A549 (cell line): Measurements from ENCODE around the gene KLHL6. TPM values are rescaled to one million over a fixed set of nuclear protein-coding genes. Genes with fewer than 3 reads are reported as not detected.

ENCODE experiments used
- ATAC-seq, 2 experiments: fragments of 200-7000 bp in 1 of 2; fragments of >200 bp in 1 of 2; cut with Nextera tagmentation in 1 of 2; cut with Tn5 transposase in 1 of 2; 3 replicates each; pipeline versions ENCODE4 v1.8.0 to v1.9.1; 2018 to 2020; ENCODE audit warnings: mild to moderate bottlenecking in 1 of 2, moderate library complexity in 1 of 2
- CTCF ChIA-PET: fragments of 300-600 bp; sonication (Branson Sonifier 250); formaldehyde crosslinking; extraction: SDS; loops from one replicate; lab custom pipeline; 2021; ENCODE audit warnings: antibody characterized with exemption, inconsistent platforms; lab: Yijun Ruan, JAX
- POLR2A ChIA-PET: fragments of 350-600 bp; formaldehyde crosslinking; extraction: SDS; loops from one replicate; lab custom pipeline; 2021; ENCODE audit warnings: antibody characterized with exemption, inconsistent platforms; lab: Yijun Ruan, JAX
- DNase-seq, 2 experiments: peaks; one replicate each; pipeline versions ENCODE4 v3.0.0 to v3.0.0-alpha.2; 2011 to 2016; ENCODE audit warnings: low read depth in 1 of 2, low spot score in 1 of 2
- FAIRE-seq: peaks from 2 replicates; lab custom pipeline; 2011; peaks lifted over from hg19 to GRCh38; lab: Jason Lieb, UNC
- H3K27ac ChIP-seq, 2 experiments: fragments of >200 bp; sonication (Bioruptor Twin); formaldehyde crosslinking; 3 replicates each; pipeline ENCODE4 v1.5.1; 2016 to 2017
- H3K4me1 ChIP-seq: fragments of >200 bp; sonication (Bioruptor Twin); formaldehyde crosslinking; 3 replicates; pipeline ENCODE4 v1.6.1; 2016
- H3K4me2 ChIP-seq: fragments of >200 bp; sonication (Bioruptor Twin); formaldehyde crosslinking; 3 replicates; pipeline ENCODE4 v1.6.1; 2016
- H3K4me3 ChIP-seq: fragments of >200 bp; sonication (Bioruptor Twin); formaldehyde crosslinking; 3 replicates; pipeline ENCODE4 v1.5.1; 2016
- H3K9me3 ChIP-seq: fragments of >200 bp; sonication (Bioruptor Twin); formaldehyde crosslinking; 3 replicates; pipeline ENCODE4 v1.6.1; 2016
- ATOH8 ChIP-seq: fragments of 250-450 bp; sonication (Bioruptor Pico); IDR thresholded peaks from 2 replicates; pipeline ENCODE4 v1.5.0; 2020; ENCODE audit warnings: low read depth, mild to moderate bottlenecking, moderate library complexity
- BCL3 ChIP-seq: fragments of >200 bp; sonication (Bioruptor Twin); formaldehyde crosslinking; IDR thresholded peaks from 3 replicates; pipeline ENCODE4 v1.6.1; 2016
- CEBPB ChIP-seq, 2 experiments: fragments of >200 bp in 1 of 2; sonication (Bioruptor Twin) in 1 of 2; formaldehyde crosslinking in 1 of 2; IDR thresholded peaks; 2 replicates each; pipeline ENCODE4 v1.6.1; 2012 to 2016
- CTCF ChIP-seq: fragments of >200 bp; sonication (Bioruptor Twin); formaldehyde crosslinking; IDR thresholded peaks from 3 replicates; pipeline ENCODE4 v1.5.1; 2016
- EHF ChIP-seq: fragments of 250-450 bp; sonication (Bioruptor Pico); IDR thresholded peaks from 2 replicates; pipeline ENCODE4 v1.5.0; 2020; ENCODE audit warnings: mild to moderate bottlenecking
- ELK1 ChIP-seq: fragments of 150-350 bp; IDR thresholded peaks from 2 replicates; pipeline ENCODE4 v1.6.1; 2014; ENCODE audit warnings: low read depth, mild to moderate bottlenecking, low read length
- EP300 ChIP-seq, 2 experiments: fragments of >200 bp; sonication (Bioruptor Twin); formaldehyde crosslinking; IDR thresholded peaks; 2 replicates in 1 of 2; 3 replicates in 1 of 2; pipeline ENCODE4 v1.6.1; 2016 to 2017
- ESRRA ChIP-seq: fragments of 150-350 bp; IDR thresholded peaks from 2 replicates; pipeline ENCODE4 v1.6.1; 2014; ENCODE audit warnings: mild to moderate bottlenecking, low read length, borderline replicate concordance
- HES2 ChIP-seq: fragments of >200 bp; sonication (Bioruptor Twin); formaldehyde crosslinking; IDR thresholded peaks from 2 replicates; pipeline ENCODE4 v1.6.1; 2016
- HEYL ChIP-seq: fragments of 250-450 bp; sonication (Bioruptor Pico); IDR thresholded peaks from 2 replicates; pipeline ENCODE4 v1.8.0; 2021; ENCODE audit warnings: mild to moderate bottlenecking, moderate library complexity
- KDM1A ChIP-seq: fragments of 200-600 bp; sonication (generic); IDR thresholded peaks from 2 replicates; pipeline ENCODE4 v1.6.1; 2016; ENCODE audit warnings: low read depth, mild to moderate bottlenecking
- MAX ChIP-seq: IDR thresholded peaks from 2 replicates; pipeline ENCODE4 v1.6.1; 2012
- MYC ChIP-seq: IDR thresholded peaks from 2 replicates; pipeline ENCODE4 v1.6.1; 2012; ENCODE audit warnings: mild to moderate bottlenecking, inconsistent platforms, low read length, improper control_type of control experiment, borderline replicate concordance
- POLR2A ChIP-seq: IDR thresholded peaks from 2 replicates; pipeline ENCODE4 v1.6.1; 2012; ENCODE audit warnings: mild to moderate bottlenecking, low read length
- POLR2AphosphoS2 ChIP-seq: conservative IDR thresholded peaks from 2 replicates; pipeline ENCODE4 v1.6.1; 2012; ENCODE audit warnings: low read length, improper control_type of control experiment, inconsistent platforms
- RAD21 ChIP-seq, 2 experiments: fragments of >200 bp in 1 of 2; sonication (Bioruptor Twin) in 1 of 2; formaldehyde crosslinking in 1 of 2; IDR thresholded peaks in 1 of 2; conservative IDR thresholded peaks in 1 of 2; 2 replicates in 1 of 2; 3 replicates in 1 of 2; pipeline ENCODE4 v1.6.1; 2012 to 2018; ENCODE audit warnings: inconsistent platforms in 1 of 2
- RARB ChIP-seq: fragments of 250-450 bp; sonication (Bioruptor Pico); IDR thresholded peaks from 2 replicates; pipeline ENCODE4 v1.8.0; 2021; ENCODE audit warnings: mild to moderate bottlenecking, moderate library complexity
- RCOR1 ChIP-seq: fragments of 150-350 bp; IDR thresholded peaks from 2 replicates; pipeline ENCODE4 v1.6.1; 2014; ENCODE audit warnings: antibody characterized with exemption, low read length, low read depth
- SMC3 ChIP-seq: fragments of >200 bp; sonication (Bioruptor Twin); formaldehyde crosslinking; IDR thresholded peaks from 3 replicates; pipeline ENCODE4 v1.6.1; 2018; ENCODE audit warnings: inconsistent platforms
- SREBF2 ChIP-seq: fragments of 450-650 bp; IDR thresholded peaks from 2 replicates; pipeline ENCODE4 v1.6.1; 2014; ENCODE audit warnings: mild to moderate bottlenecking, moderate library complexity
- USF2 ChIP-seq: fragments of 450-650 bp; IDR thresholded peaks from 2 replicates; pipeline ENCODE4 v1.6.1; 2014; ENCODE audit warnings: antibody characterized with exemption
- WGBS: methylation state at CpG from one replicate; pipeline ENCODE4 v1.1.6; 2017; ENCODE audit errors: missing lambda C conversion rate; 5-methylcytosine and 5-hydroxymethylcytosine counted together
- polyA plus RNA-seq, 4 experiments: library from polyadenylated mRNA; depleted of rRNA in 3 of 4; stranded (reverse); fragments of >200 nt; fragmentation: RNase III in 1 of 4; extraction: RNeasy Plus Mini Kit Qiagen cat#74134 plus additional on column Dnase treatment in 1 of 4; gene quantifications; 2 replicates in 3 of 4; 3 replicates in 1 of 4; pipeline ENCODE4 v1.2.3, GENCODE V29; 2011 to 2017

The KLHL6 gene
- polyA plus RNA-seq, 2 of the 4 experiments (the other 2 are of a cell fraction), result not detected

GRCh38 chr3:183527428-183528379, 27.8 kb downstream of the KLHL6 start:
- H3K9me3 ChIP-seq, result no peaks in the 10 kb centered on the region
- CTCF ChIA-PET, result interaction anchor here (0.6 kb wide), 1 partner anchor 1003 kb away, joined by 4 read pairs; no protein-coding TSS in a partner anchor
- no peak overlapping the region for H3K4me2 ChIP-seq
- POLR2A ChIA-PET, result no interaction called here
- no peak overlapping the region for H3K27ac ChIP-seq
- 71% methylated on average over 12 of the region's 12 CpGs for WGBS
- TF ChIP-seq BCL3 (no peak), POLR2A (no peak), ESRRA (no peak), POLR2AphosphoS2 (no peak), RAD21 (conservative IDR thresholded peaks at IDR 0.05 in 1 of 2, IDR thresholded peaks at IDR 0.05 in 1 of 2) (no peak), ELK1 (no peak), KDM1A (no peak), SREBF2 (no peak), HES2 (no peak), ATOH8 (CRISPR knock-in tag) (no peak), MYC (no peak), CEBPB (IDR thresholded peaks at IDR 0.05) (no peak), SMC3 (no peak), CTCF (no peak), RCOR1 (no peak), EP300 (IDR thresholded peaks at IDR 0.05) (no peak), RARB (CRISPR knock-in tag) (no peak), HEYL (CRISPR knock-in tag) (no peak), EHF (CRISPR knock-in tag) (no peak)
- DNase-seq (no peak), ATAC-seq (no peak), FAIRE-seq (no peak)
- H3K4me3 ChIP-seq, result no peak overlapping the region
- H3K4me1 ChIP-seq, result no peaks in the 10 kb centered on the region

- Histone ChIP-seq H3K4me2 (no peak overlapping the region), H3K4me1 (no peaks in the 10 kb centered on the region), H3K9me3 (no peaks in the 10 kb centered on the region), H3K27ac (no peak overlapping the region), H3K4me3 (no peak overlapping the region)
- ChIA-PET CTCF (interaction anchor here (0.6 kb wide), 1 partner anchor 1004 kb away, joined by 4 read pairs; no protein-coding TSS in a partner anchor), POLR2A (no interaction called here)
- DNase-seq (no peak), FAIRE-seq (no peak), ATAC-seq (no peak)
- WGBS, result 90% methylated on average over 4 of the region's 4 CpGs
- TF ChIP-seq RARB (CRISPR knock-in tag), result no peak
- no peak for TF ChIP-seq USF2
- TF ChIP-seq MAX, result no peak
Observed at GRCh38 chr3:183526838-183527427, 28.6 kb downstream of the KLHL6 start.
